ENCODE data around the gene PARVA.

The PARVA gene

DNA sequence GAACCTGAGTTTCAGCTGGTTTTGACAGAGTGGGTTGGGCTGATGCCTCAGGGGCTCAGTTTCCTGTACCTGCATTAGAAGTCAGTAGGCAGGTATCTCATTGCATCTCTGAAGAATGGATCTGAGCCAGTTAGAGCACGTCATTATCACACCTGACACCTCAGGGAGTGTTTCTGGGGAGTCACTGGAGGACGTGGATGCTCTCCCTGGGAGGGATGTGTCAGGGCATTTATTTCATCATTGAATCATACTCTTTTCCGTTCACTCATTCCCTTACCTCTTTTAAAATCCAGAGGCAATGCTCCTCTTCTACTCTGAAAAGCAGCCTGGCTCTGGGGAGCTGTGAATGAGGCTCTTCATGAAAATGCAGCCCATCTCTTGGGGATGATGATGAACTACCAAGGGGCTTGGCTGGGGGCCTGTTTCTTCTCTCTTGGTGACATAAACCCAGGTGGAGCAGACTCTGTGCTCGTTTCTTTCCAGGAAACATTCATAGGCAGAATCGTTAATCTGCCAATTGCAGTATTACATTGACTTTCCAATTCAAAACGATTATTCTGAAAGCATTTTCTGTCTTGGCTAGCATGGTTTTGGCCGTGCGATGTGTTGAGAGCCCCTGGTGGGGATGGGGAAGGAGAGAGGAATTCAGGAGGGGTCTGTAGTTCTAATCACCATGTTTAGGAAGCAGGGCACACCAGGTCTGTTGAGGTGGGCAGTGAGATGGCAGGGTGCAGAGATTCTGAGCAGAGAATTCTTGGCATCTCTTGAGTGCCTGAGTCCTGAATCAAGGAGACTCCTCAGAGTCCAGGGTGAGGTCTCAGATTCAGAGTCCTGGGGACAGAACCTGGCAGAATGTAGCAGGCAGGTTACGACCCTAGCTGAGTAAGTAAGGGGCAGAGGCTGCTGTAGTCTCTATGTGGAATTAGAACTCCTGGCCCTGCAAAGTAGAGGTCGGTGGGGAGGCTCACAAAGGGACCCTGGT lies 12.6 kb downstream of the PARVA start:
- Histone ChIP-seq H3K27ac (ENCODE audit: low read depth, low read length) (0 out of 2 replicates have a peak overlapping the region, but pooled peaks have one; percentile 18), H3K27me3 (ENCODE audit: insufficient read depth, low read length) (no peaks in the 10 kb centered on the region), H3K36me3 (ENCODE audit: insufficient read depth, low read length) (peaks cover 6% of the 10 kb centered on the region), H3K4me1 (ENCODE audit: control insufficient read depth, insufficient read depth, low read length, unreplicated experiment) (peaks cover 26% of the 10 kb centered on the region), H3K4me3 (ENCODE audit: low read depth, low read length) (no peak overlapping the region), H2AFZ (ENCODE audit: low read length, unreplicated experiment) (no peak overlapping the region), H3K79me2 (ENCODE audit: control insufficient read depth, insufficient read depth, low read length, unreplicated experiment) (peaks cover 76% of the 10 kb centered on the region)

- H3K27ac ChIP-seq (ENCODE audit: low read depth, low read length): no peak overlapping the region
- no peak overlapping the region for H3K4me3 ChIP-seq (ENCODE audit: low read depth, low read length)
- H3K36me3 ChIP-seq (ENCODE audit: insufficient read depth, low read length): peaks cover 6% of the 10 kb centered on the region
- H2AFZ ChIP-seq (ENCODE audit: low read length, unreplicated experiment): no peak overlapping the region
- H3K4me1 ChIP-seq (ENCODE audit: control insufficient read depth, insufficient read depth, low read length, unreplicated experiment): peaks cover 26% of the 10 kb centered on the region
- no peaks in the 10 kb centered on the region for H3K27me3 ChIP-seq (ENCODE audit: insufficient read depth, low read length)
- H3K79me2 ChIP-seq (ENCODE audit: control insufficient read depth, insufficient read depth, low read length, unreplicated experiment): peaks cover 77% of the 10 kb centered on the region
Observed at GRCh38 chr11:12390687-12391110, 13.3 kb downstream of the PARVA start.

GRCh38 chr11:12392672-12393071 lies 15.3 kb downstream of the PARVA start:
- H3K27me3 ChIP-seq (ENCODE audit: insufficient read depth, low read length): no peaks in the 10 kb centered on the region
- H2AFZ ChIP-seq (ENCODE audit: low read length, unreplicated experiment): no peak overlapping the region
- H3K27ac ChIP-seq (ENCODE audit: low read depth, low read length): no peak overlapping the region
- H3K4me3 ChIP-seq (ENCODE audit: low read depth, low read length): no peak overlapping the region
- peaks cover 6% of the 10 kb centered on the region for H3K36me3 ChIP-seq (ENCODE audit: insufficient read depth, low read length)
- peaks cover 63% of the 10 kb centered on the region for H3K79me2 ChIP-seq (ENCODE audit: control insufficient read depth, insufficient read depth, low read length, unreplicated experiment)
- H3K4me1 ChIP-seq (ENCODE audit: control insufficient read depth, insufficient read depth, low read length, unreplicated experiment): peaks cover 30% of the 10 kb centered on the region

DNA sequence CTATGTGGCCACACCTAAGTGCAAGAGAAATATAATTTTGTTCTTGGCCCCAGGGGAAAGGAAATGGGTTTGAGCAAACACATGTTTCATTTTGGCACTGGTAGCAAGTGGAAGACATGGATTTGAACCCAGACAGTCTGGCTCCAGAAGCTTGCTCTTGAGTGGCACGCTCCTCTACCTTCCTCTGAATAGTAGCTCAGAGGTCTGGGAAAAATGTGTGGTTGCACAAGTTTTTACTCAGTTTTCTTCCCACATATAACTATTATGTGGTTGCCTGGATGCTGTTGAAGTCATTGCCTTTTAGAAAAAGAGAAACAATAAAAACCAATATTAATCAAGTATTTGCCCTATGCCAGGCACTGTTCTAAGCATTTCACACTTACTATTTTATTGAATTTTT lies 16.3 kb downstream of the PARVA start:
- Histone ChIP-seq H3K36me3 (ENCODE audit: insufficient read depth, low read length) (peaks cover 6% of the 10 kb centered on the region), H3K27me3 (ENCODE audit: insufficient read depth, low read length) (no peaks in the 10 kb centered on the region), H3K79me2 (ENCODE audit: control insufficient read depth, insufficient read depth, low read length, unreplicated experiment) (peaks cover 64% of the 10 kb centered on the region), H3K4me1 (ENCODE audit: control insufficient read depth, insufficient read depth, low read length, unreplicated experiment) (peaks cover 40% of the 10 kb centered on the region), H3K27ac (ENCODE audit: low read depth, low read length) (no peak overlapping the region), H2AFZ (ENCODE audit: low read length, unreplicated experiment) (no peak overlapping the region), H3K4me3 (ENCODE audit: low read depth, low read length) (no peak overlapping the region)

DNA sequence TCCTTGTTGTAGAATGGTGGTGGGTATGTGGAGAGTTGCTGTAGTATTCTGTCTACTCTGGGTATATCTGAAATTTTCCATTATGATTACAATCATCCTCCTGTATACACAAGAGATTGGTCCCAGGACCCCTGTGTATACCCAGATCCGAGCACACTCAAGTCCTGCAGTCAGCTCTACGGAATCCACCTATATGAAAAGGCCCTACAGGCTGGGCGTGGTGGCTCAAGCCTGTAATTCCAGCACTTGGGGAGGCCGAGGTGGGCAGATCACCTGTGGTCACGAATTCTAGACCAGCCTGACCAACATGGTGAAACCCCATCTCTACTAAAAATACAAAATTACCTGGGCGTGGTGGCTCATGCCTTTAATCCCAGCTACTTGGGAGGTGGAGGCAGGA lies 17.2 kb downstream of the PARVA start:
- H3K27me3 ChIP-seq (ENCODE audit: insufficient read depth, low read length): no peaks in the 10 kb centered on the region
- no peak overlapping the region for H3K4me3 ChIP-seq (ENCODE audit: low read depth, low read length)
- H3K27ac ChIP-seq (ENCODE audit: low read depth, low read length): no peak overlapping the region
- no peak overlapping the region for H2AFZ ChIP-seq (ENCODE audit: low read length, unreplicated experiment)
- H3K4me1 ChIP-seq (ENCODE audit: control insufficient read depth, insufficient read depth, low read length, unreplicated experiment): peaks cover 36% of the 10 kb centered on the region
- H3K79me2 ChIP-seq (ENCODE audit: control insufficient read depth, insufficient read depth, low read length, unreplicated experiment): peaks cover 64% of the 10 kb centered on the region
- peaks cover 6% of the 10 kb centered on the region for H3K36me3 ChIP-seq (ENCODE audit: insufficient read depth, low read length)

- H3K27ac ChIP-seq (ENCODE audit: low read depth, low read length): no peak overlapping the region
- H3K4me1 ChIP-seq (ENCODE audit: control insufficient read depth, insufficient read depth, low read length, unreplicated experiment): peaks cover 28% of the 10 kb centered on the region
Observed at GRCh38 chr11:12395333-12395732, 18.0 kb downstream of the PARVA start.

GRCh38 chr11:12397931-12398334 lies 20.6 kb downstream of the PARVA start:
- Histone ChIP-seq H3K4me1 (ENCODE audit: control insufficient read depth, insufficient read depth, low read length, unreplicated experiment) (peaks cover 15% of the 10 kb centered on the region), H3K27ac (ENCODE audit: low read depth, low read length) (peak overlapping the region; percentile 54), H3K27me3 (ENCODE audit: insufficient read depth, low read length) (no peaks in the 10 kb centered on the region), H2AFZ (ENCODE audit: low read length, unreplicated experiment) (peak overlapping the region; percentile 23), H3K79me2 (ENCODE audit: control insufficient read depth, insufficient read depth, low read length, unreplicated experiment) (peaks cover 63% of the 10 kb centered on the region), H3K4me3 (ENCODE audit: low read depth, low read length) (0 out of 2 replicates have a peak overlapping the region, but pooled peaks have one; percentile 19), H3K36me3 (ENCODE audit: insufficient read depth, low read length) (peaks cover 6% of the 10 kb centered on the region)

More at GRCh38 chr11:12395333-12395732, 18.0 kb downstream of the PARVA start:
- peaks cover 6% of the 10 kb centered on the region for H3K36me3 ChIP-seq (ENCODE audit: insufficient read depth, low read length)
- no peak overlapping the region for H3K4me3 ChIP-seq (ENCODE audit: low read depth, low read length)
- no peak overlapping the region for H2AFZ ChIP-seq (ENCODE audit: low read length, unreplicated experiment)
- no peaks in the 10 kb centered on the region for H3K27me3 ChIP-seq (ENCODE audit: insufficient read depth, low read length)
- H3K79me2 ChIP-seq (ENCODE audit: control insufficient read depth, insufficient read depth, low read length, unreplicated experiment): peaks cover 60% of the 10 kb centered on the region

- peaks cover 68% of the 10 kb centered on the region for H3K79me2 ChIP-seq (ENCODE audit: control insufficient read depth, insufficient read depth, low read length, unreplicated experiment)
- H3K27ac ChIP-seq (ENCODE audit: low read depth, low read length): no peak overlapping the region
Observed at GRCh38 chr11:12399355-12399754, 22.0 kb downstream of the PARVA start.

DNA sequence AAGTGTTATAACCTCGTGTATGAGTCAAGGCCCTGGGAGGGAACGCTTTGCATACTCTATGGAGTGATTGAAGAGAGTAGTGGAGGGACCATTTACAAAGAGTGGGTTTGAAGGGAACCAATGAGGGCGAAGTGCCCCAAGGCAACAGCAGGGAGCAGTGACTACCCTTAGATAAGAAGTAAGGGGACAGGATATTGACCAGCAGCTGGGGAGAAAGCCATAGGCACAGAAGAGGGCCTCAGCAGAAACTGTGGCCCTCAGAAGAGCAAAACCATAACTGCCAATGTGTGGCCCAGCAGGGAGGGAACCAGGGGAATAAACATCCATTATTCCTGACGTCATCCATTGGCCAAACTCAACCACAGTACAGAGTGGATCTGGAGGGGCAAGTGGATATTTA lies 24.7 kb downstream of the PARVA start:
- Histone ChIP-seq H3K4me1 (ENCODE audit: control insufficient read depth, insufficient read depth, low read length, unreplicated experiment) (peaks cover 19% of the 10 kb centered on the region), H3K36me3 (ENCODE audit: insufficient read depth, low read length) (no peaks in the 10 kb centered on the region), H3K27me3 (ENCODE audit: insufficient read depth, low read length) (no peaks in the 10 kb centered on the region), H2AFZ (ENCODE audit: low read length, unreplicated experiment) (no peak overlapping the region), H3K79me2 (ENCODE audit: control insufficient read depth, insufficient read depth, low read length, unreplicated experiment) (peaks cover 65% of the 10 kb centered on the region), H3K4me3 (ENCODE audit: low read depth, low read length) (no peak overlapping the region), H3K27ac (ENCODE audit: low read depth, low read length) (no peak overlapping the region)

More at GRCh38 chr11:12399355-12399754, 22.0 kb downstream of the PARVA start:
- Histone ChIP-seq H3K4me3 (ENCODE audit: low read depth, low read length) (no peak overlapping the region), H3K27me3 (ENCODE audit: insufficient read depth, low read length) (no peaks in the 10 kb centered on the region), H2AFZ (ENCODE audit: low read length, unreplicated experiment) (no peak overlapping the region), H3K4me1 (ENCODE audit: control insufficient read depth, insufficient read depth, low read length, unreplicated experiment) (peaks cover 19% of the 10 kb centered on the region), H3K36me3 (ENCODE audit: insufficient read depth, low read length) (no peaks in the 10 kb centered on the region)

GRCh38 chr11:12402691-12403120 lies 25.3 kb downstream of the PARVA start:
- Histone ChIP-seq H2AFZ (ENCODE audit: low read length, unreplicated experiment) (no peak overlapping the region), H3K27me3 (ENCODE audit: insufficient read depth, low read length) (no peaks in the 10 kb centered on the region), H3K27ac (ENCODE audit: low read depth, low read length) (no peak overlapping the region), H3K4me1 (ENCODE audit: control insufficient read depth, insufficient read depth, low read length, unreplicated experiment) (peaks cover 14% of the 10 kb centered on the region), H3K79me2 (ENCODE audit: control insufficient read depth, insufficient read depth, low read length, unreplicated experiment) (peaks cover 71% of the 10 kb centered on the region), H3K36me3 (ENCODE audit: insufficient read depth, low read length) (no peaks in the 10 kb centered on the region), H3K4me3 (ENCODE audit: low read depth, low read length) (no peak overlapping the region)

All from ACC112 (cell line).